Urothelium cell line (cell line): ENCODE results near the gene MRPL19.
"Not testable (repeated sequence)": the region's sequence is repeated elsewhere in the genome, so short reads cannot be mapped to it uniquely, and the experiment has no call there.

Experiments
- DNase-seq: peaks from one replicate; pipeline ENCODE4 v3.0.0; 2011; ENCODE audit warnings: low spot score, mixed read lengths
- FAIRE-seq: peaks from 2 replicates; lab custom pipeline; 2011; peaks lifted over from hg19 to GRCh38; lab: Jason Lieb, UNC

The MRPL19 gene

DNA sequence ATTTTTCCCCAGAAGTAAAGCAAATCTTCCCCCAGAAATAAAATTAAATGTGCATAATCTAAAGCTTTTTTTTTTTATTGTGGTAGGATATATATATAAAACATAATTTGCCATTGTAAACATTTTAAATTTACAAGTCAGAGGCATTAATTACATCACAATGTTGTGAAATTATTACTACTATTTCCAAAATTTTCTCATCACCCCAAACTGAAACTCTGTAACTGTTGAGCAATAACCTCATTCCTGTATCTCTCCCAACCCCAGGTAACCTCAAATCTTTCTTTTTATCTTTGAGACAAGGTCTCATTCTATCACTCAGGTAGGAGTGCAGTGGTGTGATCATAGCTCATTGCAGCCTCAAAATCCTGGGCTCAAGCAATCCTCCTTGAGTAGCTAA is 11.2 kb downstream of the MRPL19 start:
- no peak for FAIRE-seq

GRCh38 chr2:75666911-75667310 is 20.3 kb downstream of the MRPL19 start:
- no peak for DNase-seq
- no peak for FAIRE-seq

More for the DNA sequence above, 11.2 kb downstream of the MRPL19 start:
- DNase-seq = no peak

DNA sequence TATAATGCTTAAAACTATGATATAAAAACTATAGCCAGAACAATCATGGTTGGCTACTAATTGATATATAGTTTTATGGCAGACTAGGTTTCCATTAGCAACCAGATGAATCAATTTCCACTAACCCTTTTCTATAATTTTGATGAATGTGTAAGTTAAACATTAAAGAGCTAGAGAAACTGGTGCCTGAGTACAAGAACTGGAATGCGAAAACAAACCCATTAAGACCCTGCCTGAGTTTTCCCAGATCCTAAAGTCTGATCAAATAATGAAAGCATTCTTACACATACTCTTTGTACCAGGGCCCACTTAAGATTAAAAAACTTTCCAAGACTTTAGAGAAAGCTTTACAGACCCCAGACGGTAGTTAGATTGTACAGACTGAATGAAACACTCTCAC is 21.3 kb downstream of the MRPL19 start:
- DNase-seq = no peak
- FAIRE-seq = no peak

DNA sequence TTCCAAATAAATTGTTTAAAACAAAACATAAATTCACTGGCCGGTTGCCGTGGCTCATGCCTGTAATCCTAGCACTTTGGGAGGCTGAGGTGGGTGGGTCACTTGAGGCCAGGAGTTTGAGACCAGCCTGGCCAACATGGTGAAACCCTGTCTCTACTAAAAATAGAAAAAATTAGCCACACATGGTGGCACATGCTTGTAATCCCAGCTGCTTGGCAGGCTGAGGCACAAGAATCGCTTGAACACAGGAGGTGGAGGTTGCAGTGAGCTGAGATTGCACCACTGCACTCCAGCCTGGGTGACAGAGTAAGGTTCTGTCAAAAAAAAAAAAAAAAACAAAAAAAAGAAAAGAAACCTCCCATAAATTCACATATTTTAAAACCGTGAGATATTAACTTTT is 28.8 kb downstream of the MRPL19 start:
- not testable (repeated sequence) for DNase-seq, FAIRE-seq

GRCh38 chr2:75675908-75676307 is 29.3 kb downstream of the MRPL19 start:
- no peak for FAIRE-seq
- no peak for DNase-seq

DNA sequence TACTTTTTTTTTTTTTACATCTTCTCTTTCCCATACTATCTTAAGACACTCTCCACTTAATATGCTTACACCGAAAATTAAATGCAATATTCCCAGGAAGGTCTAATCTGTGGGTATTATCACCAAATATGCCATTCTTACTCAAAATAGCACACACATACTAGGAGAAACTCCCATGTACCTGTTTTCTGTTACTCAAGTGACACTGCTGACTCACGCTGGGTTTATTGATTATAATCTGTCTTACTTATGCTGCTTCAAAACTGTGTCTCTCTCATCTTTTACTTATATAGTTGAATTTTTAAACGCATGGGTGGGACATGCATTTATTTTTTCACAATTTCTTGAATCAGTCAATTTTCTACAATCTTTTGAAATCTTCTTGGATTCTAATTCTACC is 29.9 kb downstream of the MRPL19 start:
- FAIRE-seq (no peak), DNase-seq (no peak)

DNA sequence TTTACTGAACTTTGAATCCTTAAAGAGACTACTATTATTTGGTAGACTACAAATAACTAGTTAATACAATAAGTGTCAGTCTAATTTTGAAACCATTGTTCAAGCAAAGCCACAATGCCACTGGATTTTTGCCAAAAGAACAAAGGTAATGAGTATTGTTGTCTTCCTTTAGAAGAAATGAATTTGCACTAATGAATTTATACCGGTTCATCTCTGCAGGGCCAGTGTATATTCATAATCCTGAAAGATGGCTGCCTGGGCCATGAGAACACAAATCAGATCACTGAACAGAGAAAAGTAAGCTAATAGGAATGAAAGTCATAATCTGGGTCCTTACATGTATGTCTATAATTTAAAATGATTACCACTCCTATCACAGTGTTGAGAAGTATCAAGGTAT is 33.0 kb downstream of the MRPL19 start:
- DNase-seq = no peak
- FAIRE-seq = no peak

GRCh38 chr2:75680402-75680801 is 33.8 kb downstream of the MRPL19 start:
- DNase-seq (no peak), FAIRE-seq (no peak)

DNA sequence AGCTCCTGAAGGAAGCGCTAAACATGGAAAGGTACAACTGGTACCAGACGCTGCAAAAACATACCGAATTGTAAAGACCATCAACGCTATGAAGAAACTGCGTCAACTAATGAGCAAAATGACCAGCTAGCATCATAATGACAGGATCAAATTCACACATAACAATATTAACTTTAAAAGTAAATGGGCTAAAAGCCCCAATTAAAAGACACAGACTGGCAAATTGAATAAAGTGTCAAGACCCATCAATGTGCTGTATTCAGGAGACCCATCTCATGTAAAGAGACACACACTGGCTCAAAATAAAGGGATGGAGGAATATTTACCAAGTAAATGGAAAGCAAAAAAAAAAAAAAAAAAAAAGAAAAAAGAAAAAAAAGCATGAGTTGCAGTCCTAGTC is 36.8 kb downstream of the MRPL19 start:
- DNase-seq, FAIRE-seq: not testable (repeated sequence)

DNA sequence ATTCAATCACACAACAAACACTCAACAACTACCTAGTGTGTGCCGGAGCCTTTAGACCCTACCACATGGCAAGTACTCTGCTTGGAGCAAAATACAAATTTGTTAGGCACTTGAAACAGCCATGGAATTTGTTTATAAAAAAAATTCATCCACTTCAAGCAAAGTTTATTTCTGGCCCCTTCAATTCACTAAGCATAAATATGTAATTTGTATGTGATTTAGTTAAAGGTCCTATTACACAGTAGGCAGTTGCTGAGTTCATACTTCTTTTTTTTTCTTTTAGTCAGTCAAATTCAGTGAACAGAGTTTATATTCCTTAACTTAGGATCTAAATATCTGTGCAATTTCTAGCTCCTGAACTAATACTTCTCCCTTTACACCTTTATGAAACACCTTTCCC is 41.6 kb downstream of the MRPL19 start:
- no peak for DNase-seq
- FAIRE-seq = no peak

GRCh38 chr2:75698918-75699317 is 52.3 kb downstream of the MRPL19 start:
- FAIRE-seq (no peak), DNase-seq (no peak)

DNA sequence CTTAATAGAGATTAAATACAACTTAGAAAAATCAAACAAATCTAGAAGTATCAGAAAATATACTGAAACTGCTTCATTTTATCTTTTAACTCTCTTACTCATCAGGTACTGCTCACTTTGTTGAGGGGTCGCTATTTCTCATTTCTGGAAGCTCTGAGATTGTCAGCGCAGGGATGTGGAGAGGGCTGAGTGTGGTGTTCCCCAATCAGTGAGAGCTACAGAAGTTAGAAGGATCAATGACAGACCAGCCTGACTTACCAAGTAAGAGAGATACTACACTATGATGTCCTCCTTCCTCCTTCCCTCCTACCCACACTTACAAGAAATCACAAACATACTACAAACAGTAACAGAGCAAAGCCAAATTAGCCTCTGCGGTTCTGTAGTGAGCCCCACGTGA is 56.0 kb downstream of the MRPL19 start:
- no peak for FAIRE-seq
- DNase-seq = no peak

GRCh38 chr2:75703589-75704287 is 57.2 kb downstream of the MRPL19 start:
- DNase-seq (no peak), FAIRE-seq (no peak)

GRCh38 chr2:75705921-75706320 is 59.3 kb downstream of the MRPL19 start:
- DNase-seq = no peak
- no peak for FAIRE-seq

GRCh38 chr2:75707901-75708300 is 61.3 kb downstream of the MRPL19 start:
- DNase-seq = no peak
- no peak for FAIRE-seq

- no peak for DNase-seq
- no peak for FAIRE-seq
Observed at GRCh38 chr2:75709297-75709696, 62.7 kb downstream of the MRPL19 start.

DNA sequence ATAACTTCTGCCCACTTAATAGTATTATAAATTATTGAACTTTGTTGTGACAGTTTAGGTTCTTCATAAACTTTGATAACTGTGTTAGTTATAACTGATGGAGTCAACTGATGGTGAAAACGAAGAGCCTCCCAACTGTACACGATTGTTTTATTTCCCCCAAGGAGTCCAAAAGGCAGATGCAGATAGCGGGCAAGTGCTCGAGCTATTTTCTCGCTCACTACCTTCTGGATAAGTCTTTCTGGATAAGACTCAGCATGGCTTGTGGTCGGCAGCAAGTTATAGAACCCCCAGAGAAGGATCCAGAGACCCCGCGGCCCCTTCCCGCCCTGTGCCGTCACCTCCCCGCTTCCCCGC is 63.6 kb downstream of the MRPL19 start:
- DNase-seq (no peak), FAIRE-seq (no peak)

GRCh38 chr2:75710577-75711253 is 64.1 kb downstream of the MRPL19 start, which contains the start of gene GCFC2:
Gene GCFC2, minus strand, starts transcription at chr2:75710915. Its CDS starts 60 bp downstream, at chr2:75710855.
- DNase-seq (peak; percentile 96), FAIRE-seq (peak; percentile 93)

DNA sequence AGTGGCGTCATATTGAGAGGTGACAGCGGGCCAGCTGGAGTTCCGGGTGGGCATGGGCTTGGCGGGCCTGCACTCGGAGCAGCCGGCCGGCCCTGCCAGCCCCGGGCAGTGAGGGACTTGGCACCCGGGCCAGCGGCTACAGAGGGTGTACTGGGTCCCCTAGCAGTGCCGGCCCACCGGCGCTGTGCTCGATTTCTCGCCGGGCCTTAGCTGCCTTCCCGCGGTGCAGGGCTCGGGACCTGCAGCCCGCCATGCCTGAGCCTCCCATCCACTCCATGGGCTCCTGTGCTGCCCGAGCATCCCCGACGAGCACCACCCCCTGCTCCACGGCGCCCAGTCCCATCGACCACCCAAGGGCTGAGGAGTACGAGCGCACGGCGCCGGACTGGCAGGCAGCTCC is 65.0 kb downstream of the MRPL19 start:
- not testable (repeated sequence) for FAIRE-seq, DNase-seq

DNA sequence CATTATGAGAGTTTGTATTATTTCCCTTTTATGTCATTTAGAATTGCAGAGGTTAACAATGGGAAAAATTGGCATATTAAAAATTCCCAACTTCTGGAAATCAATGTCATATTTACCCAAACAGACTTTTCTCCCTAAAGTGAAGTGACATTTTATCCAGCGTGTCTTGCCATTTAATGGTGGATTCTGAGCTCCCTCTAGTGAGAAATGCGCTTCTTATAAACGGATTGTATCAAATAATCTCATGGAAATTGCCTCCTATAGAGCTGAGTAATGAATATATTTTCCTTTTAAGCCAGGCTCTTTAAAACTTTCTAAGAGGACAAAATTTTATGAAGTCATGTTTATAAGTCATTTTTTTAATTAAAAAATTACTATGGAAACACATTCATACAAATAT is 69.8 kb downstream of the MRPL19 start:
- FAIRE-seq = no peak
- DNase-seq = no peak

DNA sequence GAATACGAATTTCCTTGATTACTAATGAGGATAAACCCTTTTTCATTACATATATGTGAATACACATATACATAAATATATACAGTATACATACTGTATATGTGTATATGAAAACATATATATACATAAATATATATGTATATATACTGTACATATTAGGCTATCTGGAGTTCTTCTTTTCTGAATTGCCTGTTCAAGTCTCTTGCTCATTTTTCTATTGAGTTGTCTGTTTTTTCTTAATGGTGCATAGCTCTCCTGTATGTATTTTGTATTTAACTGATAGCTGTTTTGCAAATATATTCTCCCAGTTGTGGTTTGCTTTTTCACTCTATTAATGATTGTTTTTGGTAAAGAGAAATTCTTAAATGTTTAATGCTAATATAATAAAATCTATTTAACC is 73.0 kb downstream of the MRPL19 start:
- FAIRE-seq (no peak), DNase-seq (no peak)

DNA sequence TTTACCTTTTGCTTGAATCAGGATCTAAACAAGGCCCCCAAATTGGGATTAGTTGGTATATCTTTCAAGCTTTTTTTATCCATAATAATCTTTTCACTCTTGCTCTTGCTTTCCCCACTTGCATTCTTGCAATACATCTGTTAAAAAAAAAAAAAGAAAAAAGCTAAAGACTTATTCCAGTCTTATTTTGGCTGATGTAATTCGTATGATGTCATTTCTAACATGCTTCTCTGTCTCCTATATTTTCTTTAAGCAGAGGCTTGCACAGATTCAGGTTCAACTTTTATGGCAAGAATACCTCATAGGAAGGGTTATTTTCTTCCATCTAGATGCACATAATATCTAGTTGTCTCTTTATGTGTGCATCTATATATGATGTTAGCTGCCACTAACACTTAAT is 73.9 kb downstream of the MRPL19 start:
- DNase-seq = no peak
- FAIRE-seq = no peak

GRCh38 chr2:75722687-75723086 is 76.1 kb downstream of the MRPL19 start:
- no peak for DNase-seq
- no peak for FAIRE-seq
